Natural killer cell (primary cell): ENCODE measurements around the gene CAPN15. TPM values are rescaled to one million over a fixed set of nuclear protein-coding genes. Genes with fewer than 3 reads are reported as not detected.
A peak's percentile ranks its signal among the peaks of the same experiment; 100 is the strongest.

Experiments used
- ATAC-seq, 3 donors: fragments of 150-1000 bp in 2 of 3; fragments of 200-7000 bp in 1 of 3; cut with Tn5 transposase; 1 replicate in 1 of 3; 2 replicates in 2 of 3; pipeline ENCODE4 v1.10.0; 2021; ENCODE audit warnings: mild to moderate bottlenecking in 2 of 3, moderate library complexity in 2 of 3
- DNase-seq, 2 donors: peaks; one replicate each; pipeline versions ENCODE4 v3.0.0 to v3.0.0-alpha.2; 2013 to 2021; ENCODE audit warnings: mixed read lengths in 1 of 2
- H3K27ac ChIP-seq: one replicate; pipeline ENCODE4 v1.5.1; 2013; ENCODE audit warnings: mild to moderate bottlenecking, low read length
- H3K27me3 ChIP-seq: one replicate; pipeline ENCODE4 v1.6.1; 2013; ENCODE audit warnings: low read length; ENCODE audit not compliant: control insufficient read depth, insufficient read depth
- H3K36me3 ChIP-seq: one replicate; pipeline ENCODE4 v1.6.1; 2013; ENCODE audit warnings: low read length; ENCODE audit not compliant: control insufficient read depth, insufficient read depth
- H3K4me1 ChIP-seq: one replicate; pipeline ENCODE4 v1.6.1; 2013; ENCODE audit warnings: low read length; ENCODE audit not compliant: control insufficient read depth, insufficient read depth
- H3K4me3 ChIP-seq: one replicate; pipeline ENCODE4 v1.5.1; 2013; ENCODE audit warnings: low read length
- H3K9me3 ChIP-seq: one replicate; pipeline ENCODE4 v1.6.1; 2013; ENCODE audit warnings: low read length; ENCODE audit not compliant: control insufficient read depth, insufficient read depth
- H3K27ac Mint-ChIP-seq, 2 donors: one replicate each; pipeline ENCODE4 v1.8.0; 2022; ENCODE audit warnings: mild to moderate bottlenecking in 2 of 2, mixed read lengths in 2 of 2, moderate library complexity in 1 of 2
- H3K27me3 Mint-ChIP-seq, 2 donors: one replicate each; pipeline ENCODE4 v1.8.0; 2022; ENCODE audit warnings: low read depth in 2 of 2, mixed read lengths in 2 of 2
- H3K36me3 Mint-ChIP-seq: one replicate; pipeline ENCODE4 v1.8.0; 2022; ENCODE audit warnings: mixed read lengths
- H3K4me1 Mint-ChIP-seq, 2 donors: one replicate each; pipeline ENCODE4 v1.8.0; 2022; ENCODE audit warnings: mixed read lengths in 2 of 2
- H3K4me3 Mint-ChIP-seq: one replicate; pipeline ENCODE4 v1.8.0; 2022; ENCODE audit warnings: mild to moderate bottlenecking, moderate library complexity, mixed read lengths
- H3K9me3 Mint-ChIP-seq, 2 donors: one replicate each; pipeline ENCODE4 v1.8.0; 2022; ENCODE audit warnings: mixed read lengths in 2 of 2
- WGBS: methylation state at CpG from one replicate; pipeline ENCODE4 v1.1.7; 2013; ENCODE audit warnings: missing lambda C conversion rate; ENCODE audit not compliant: insufficient coverage; 5-methylcytosine and 5-hydroxymethylcytosine counted together
- intact Hi-C: fragments of 100-400 bp; cut with micrococcal nuclease; formaldehyde crosslinking; loops from one replicate; pipeline ENCODE4 v1.14.2; 2022
- total RNA-seq, 4 donors: library from RNA; stranded (reverse); fragments of 120-200 nt in 1 of 4; gene quantifications; one replicate each; pipeline versions ENCODE4 v1.2.3 to v1.2.4, GENCODE V29; 2013 to 2022
- TF ChIP-seq, protein P1 (sequence below): fragments of 200-600 bp; IDR thresholded peaks from one replicate; pipeline ENCODE4 v1.8.0; 2022; ENCODE audit warnings: antibody characterized with exemption

The CAPN15 gene
- total RNA-seq, 3 donors from 2014 or later (not counting 1 experiment from before 2014, with no cell fraction given), result 151 to 275 (median 186) TPM

GRCh38 chr16:560204-560700, 32.7 kb downstream of the CAPN15 start, which contains the start of gene PRR35:
Gene PRR35 (plus strand): TSS chr16:560394. CDS start chr16:563295, 2,901 bp downstream.
- TF ChIP-seq, protein P1, sequence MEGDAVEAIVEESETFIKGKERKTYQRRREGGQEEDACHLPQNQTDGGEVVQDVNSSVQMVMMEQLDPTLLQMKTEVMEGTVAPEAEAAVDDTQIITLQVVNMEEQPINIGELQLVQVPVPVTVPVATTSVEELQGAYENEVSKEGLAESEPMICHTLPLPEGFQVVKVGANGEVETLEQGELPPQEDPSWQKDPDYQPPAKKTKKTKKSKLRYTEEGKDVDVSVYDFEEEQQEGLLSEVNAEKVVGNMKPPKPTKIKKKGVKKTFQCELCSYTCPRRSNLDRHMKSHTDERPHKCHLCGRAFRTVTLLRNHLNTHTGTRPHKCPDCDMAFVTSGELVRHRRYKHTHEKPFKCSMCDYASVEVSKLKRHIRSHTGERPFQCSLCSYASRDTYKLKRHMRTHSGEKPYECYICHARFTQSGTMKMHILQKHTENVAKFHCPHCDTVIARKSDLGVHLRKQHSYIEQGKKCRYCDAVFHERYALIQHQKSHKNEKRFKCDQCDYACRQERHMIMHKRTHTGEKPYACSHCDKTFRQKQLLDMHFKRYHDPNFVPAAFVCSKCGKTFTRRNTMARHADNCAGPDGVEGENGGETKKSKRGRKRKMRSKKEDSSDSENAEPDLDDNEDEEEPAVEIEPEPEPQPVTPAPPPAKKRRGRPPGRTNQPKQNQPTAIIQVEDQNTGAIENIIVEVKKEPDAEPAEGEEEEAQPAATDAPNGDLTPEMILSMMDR, result no peak
- H3K9me3 ChIP-seq, result no peaks in the 10 kb centered on the region
- WGBS, result 3% methylated on average over 84 of the region's 84 CpGs
- no peaks in the 10 kb centered on the region for H3K4me1 ChIP-seq
- H3K27me3 Mint-ChIP-seq, result peaks cover 0 to 4% of the 10 kb centered on the region in 2 donors
- no peaks in the 10 kb centered on the region for H3K36me3 ChIP-seq
- H3K4me3 ChIP-seq, result no peak within 1 kb of the TSS
- H3K9me3 Mint-ChIP-seq, result no peaks in the 10 kb centered on the region
- H3K27me3 ChIP-seq, result peaks cover 10% of the 10 kb centered on the region
- no peaks in the 10 kb centered on the region for H3K4me1 Mint-ChIP-seq
- H3K4me3 Mint-ChIP-seq, result peak within 1 kb of the TSS; percentile 40
- ATAC-seq, result peak in 1 of 3 donors; percentile 29
- no peak for DNase-seq
- H3K27ac ChIP-seq, result no peak within 1 kb of the TSS
- no peak within 1 kb of the TSS for H3K27ac Mint-ChIP-seq
- no peaks in the 10 kb centered on the region for H3K36me3 Mint-ChIP-seq
- intact Hi-C loops, result no loop called here

DNA sequence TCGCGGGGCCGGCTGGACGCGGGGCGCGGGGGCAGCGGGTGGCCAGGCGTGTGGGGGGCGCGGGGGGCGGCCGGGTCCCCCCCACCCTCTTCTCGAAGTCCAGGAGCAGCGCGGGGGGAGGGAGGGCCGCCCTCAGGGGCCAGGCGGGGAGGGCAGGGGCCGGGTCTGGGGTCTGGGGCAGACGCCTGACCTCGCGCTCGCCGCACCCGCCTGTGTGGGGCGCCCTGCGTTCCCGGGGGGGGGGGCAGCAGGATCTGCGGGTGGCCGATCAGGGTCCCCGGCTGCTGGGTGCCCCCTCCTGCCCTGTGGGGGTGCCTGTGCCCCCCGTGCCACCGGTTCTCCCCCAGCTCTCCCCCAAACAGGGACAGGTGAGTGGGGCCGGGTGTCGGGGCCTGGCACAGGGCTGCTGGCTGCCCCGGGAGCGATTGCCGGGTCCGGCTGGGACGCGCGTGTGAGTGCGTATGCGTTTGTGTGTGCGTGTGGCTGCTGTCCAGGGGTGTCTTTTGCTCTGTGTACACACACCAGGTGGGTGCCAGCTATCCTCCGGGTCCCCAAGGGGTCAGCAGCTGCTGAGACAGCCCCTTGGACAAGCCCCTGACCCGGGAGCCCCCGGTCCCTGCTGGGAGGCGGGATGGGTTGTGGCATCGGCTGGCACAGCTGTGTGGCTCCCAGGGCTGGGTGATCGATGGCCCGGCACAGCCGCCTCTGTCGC, 33.3 kb downstream of the CAPN15 start:
- Mint-ChIP-seq H3K27me3 (peaks cover 0 to 4% of the 10 kb centered on the region in 2 donors), H3K4me3 (no peak overlapping the region), H3K9me3 (no peaks in the 10 kb centered on the region), H3K36me3 (no peaks in the 10 kb centered on the region), H3K27ac (no peak overlapping the region), H3K4me1 (no peaks in the 10 kb centered on the region)
- WGBS, result 34% methylated on average over 53 of the region's 54 CpGs
- Histone ChIP-seq H3K4me1 (no peaks in the 10 kb centered on the region), H3K27ac (no peak overlapping the region), H3K4me3 (no peak overlapping the region), H3K27me3 (peaks cover 10% of the 10 kb centered on the region), H3K36me3 (no peaks in the 10 kb centered on the region), H3K9me3 (no peaks in the 10 kb centered on the region)
- TF ChIP-seq, protein P1, result no peak
- DNase-seq (no peak), ATAC-seq (no peak)
- intact Hi-C loops, result no loop called here

DNA sequence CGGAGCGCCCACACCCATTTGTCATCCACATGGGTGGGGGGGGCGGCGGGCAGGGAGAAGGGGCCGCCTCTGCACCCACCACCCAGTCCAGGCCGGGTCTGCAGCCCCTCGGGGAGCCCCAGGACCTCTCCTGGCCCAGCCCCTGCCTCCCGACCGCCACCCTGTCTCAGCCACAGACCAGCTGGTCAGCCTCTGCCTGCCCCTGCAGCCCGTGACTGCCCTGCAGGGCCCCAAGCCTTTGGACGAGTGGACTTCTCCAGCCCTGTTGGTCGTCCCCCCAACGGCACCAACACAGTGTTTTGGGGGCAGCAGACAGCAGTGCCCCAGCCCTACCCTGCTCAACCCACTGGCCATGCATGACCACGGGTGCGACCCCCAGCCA, 33.9 kb downstream of the CAPN15 start:
- TF ChIP-seq, protein P1, result no peak
- ATAC-seq (no peak), DNase-seq (no peak)
- no peaks in the 10 kb centered on the region for H3K36me3 Mint-ChIP-seq
- no peaks in the 10 kb centered on the region for H3K9me3 Mint-ChIP-seq
- WGBS, result 84% methylated on average over 15 of the region's 15 CpGs
- H3K27ac Mint-ChIP-seq, result no peak overlapping the region
- Histone ChIP-seq H3K27me3 (peaks cover 10% of the 10 kb centered on the region), H3K4me1 (peaks cover 4% of the 10 kb centered on the region), H3K27ac (no peak overlapping the region), H3K9me3 (no peaks in the 10 kb centered on the region), H3K36me3 (no peaks in the 10 kb centered on the region), H3K4me3 (no peak overlapping the region)
- H3K27me3 Mint-ChIP-seq, result peaks cover 0 to 4% of the 10 kb centered on the region in 2 donors
- intact Hi-C loops, result no loop called here
- no peak overlapping the region for H3K4me3 Mint-ChIP-seq
- peaks cover 0 to under 1% of the 10 kb centered on the region in 2 donors for H3K4me1 Mint-ChIP-seq
